LNCaP clone FGC (cell line): ENCODE measurements around the gene MTA1.

Experiments used
- DNase-seq: peaks from one replicate; pipeline ENCODE4 v3.0.0-alpha.2; 2011; ENCODE audit warnings: low read depth
- H3K4me3 ChIP-seq: 2 replicates; pipeline ENCODE4 v1.5.1; 2011; ENCODE audit warnings: mild to moderate bottlenecking, low read depth, low read length, control low read depth
- TF ChIP-seq, protein P1 (sequence below): IDR thresholded peaks from 2 replicates; pipeline ENCODE4 v1.5.1; 2012; ENCODE audit warnings: mild to moderate bottlenecking; ENCODE audit not compliant: control insufficient read depth, insufficient read depth; ENCODE audit errors: extremely low read depth

Gene MTA1

DNA sequence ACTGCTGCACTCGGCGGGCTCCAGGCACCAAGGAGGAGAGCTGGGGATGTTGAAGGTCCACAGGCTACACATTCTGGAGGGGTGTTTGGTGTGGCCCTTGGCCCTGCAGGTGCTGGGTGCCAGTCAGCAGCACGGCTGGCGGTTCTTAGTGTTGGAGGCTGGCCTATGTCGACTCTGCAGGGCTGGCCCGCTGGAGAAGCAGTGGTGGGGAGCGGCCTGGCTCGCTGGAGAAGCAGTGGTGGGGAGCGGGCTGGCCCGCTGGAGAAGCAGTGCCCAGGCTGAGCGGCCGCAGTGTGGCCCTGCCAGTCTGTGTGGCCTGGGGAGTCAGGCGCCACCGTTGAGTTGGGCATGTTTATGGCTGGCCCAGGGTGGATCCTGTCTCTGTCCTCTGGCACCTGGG lies 27.3 kb downstream of the MTA1 start:
- TF ChIP-seq, protein P1, sequence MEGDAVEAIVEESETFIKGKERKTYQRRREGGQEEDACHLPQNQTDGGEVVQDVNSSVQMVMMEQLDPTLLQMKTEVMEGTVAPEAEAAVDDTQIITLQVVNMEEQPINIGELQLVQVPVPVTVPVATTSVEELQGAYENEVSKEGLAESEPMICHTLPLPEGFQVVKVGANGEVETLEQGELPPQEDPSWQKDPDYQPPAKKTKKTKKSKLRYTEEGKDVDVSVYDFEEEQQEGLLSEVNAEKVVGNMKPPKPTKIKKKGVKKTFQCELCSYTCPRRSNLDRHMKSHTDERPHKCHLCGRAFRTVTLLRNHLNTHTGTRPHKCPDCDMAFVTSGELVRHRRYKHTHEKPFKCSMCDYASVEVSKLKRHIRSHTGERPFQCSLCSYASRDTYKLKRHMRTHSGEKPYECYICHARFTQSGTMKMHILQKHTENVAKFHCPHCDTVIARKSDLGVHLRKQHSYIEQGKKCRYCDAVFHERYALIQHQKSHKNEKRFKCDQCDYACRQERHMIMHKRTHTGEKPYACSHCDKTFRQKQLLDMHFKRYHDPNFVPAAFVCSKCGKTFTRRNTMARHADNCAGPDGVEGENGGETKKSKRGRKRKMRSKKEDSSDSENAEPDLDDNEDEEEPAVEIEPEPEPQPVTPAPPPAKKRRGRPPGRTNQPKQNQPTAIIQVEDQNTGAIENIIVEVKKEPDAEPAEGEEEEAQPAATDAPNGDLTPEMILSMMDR: no peak
- H3K4me3 ChIP-seq: no peak overlapping the region
- DNase-seq: no peak

DNA sequence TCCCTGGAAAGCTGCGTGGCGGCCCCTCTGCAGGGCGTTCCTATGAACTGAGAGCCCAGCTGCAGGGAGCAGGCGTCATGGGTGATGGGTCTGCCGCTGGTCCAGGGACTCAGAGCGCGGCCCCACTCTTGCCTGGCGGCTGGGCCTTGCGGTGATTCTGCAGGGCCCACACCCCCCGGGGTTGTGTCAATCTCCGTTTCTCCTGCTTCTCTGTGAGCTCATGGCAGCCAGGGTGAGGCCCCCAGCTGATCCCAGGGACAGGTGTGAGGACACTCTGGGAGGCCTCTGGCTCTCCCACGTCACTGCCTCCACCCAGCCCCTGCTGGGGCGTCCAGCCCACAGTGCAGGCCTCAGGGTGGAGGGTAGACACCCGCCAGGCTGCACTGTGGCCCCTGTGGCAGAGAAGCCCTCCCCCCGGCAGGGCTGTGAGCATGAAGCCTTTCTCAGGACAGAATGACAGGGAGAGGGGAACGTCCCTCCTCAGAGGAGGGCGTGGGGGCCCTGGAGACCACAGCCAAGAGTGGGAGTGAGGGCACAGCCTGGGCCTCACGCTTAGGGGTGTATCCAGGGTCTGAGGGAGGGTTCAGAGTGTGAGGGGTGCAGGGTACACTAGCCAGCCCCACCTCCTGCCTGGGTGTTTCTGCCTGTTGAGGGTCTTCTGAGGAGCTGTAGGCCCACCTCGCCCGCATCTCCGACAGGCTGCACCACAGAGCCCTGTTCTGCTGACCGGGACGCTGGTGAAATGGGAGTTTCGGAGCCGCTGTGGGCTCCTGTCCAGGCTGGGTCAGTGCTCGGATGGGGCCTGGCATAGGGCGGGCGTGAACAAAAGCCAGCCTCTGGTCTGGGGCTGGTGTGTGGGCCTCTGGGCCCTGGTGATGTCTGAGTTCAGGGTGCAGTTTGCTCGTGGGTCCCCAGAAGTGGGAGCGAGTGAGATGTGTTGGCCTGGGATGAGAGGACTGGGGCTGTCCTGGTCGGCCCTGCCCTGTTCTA lies 28.3 kb downstream of the MTA1 start:
- no peak overlapping the region for H3K4me3 ChIP-seq
- no peak for DNase-seq
- TF ChIP-seq, protein P1: no peak

DNA sequence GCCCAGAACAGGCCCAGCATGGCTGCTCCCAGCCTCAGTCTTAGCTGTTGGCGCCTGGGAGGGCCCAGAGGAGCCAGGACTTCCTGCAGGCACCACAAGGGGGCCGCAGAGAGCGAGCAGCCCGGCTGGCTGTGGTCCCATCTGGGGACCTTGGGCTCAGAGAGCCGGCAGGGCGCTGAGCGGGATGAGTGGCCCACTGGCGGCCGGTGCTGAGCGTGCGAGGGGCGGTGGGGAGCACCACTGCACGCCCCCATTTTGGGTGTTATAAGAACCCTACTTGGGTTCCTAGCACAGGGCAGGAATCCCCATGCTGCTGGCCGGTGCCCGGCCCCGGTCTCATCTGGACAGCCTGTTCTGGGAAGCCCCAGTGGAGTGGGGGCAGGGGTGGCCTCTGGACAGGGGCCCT lies 29.1 kb downstream of the MTA1 start:
- no peak for DNase-seq
- no peak overlapping the region for H3K4me3 ChIP-seq
- TF ChIP-seq, protein P1: peak; percentile 71

DNA sequence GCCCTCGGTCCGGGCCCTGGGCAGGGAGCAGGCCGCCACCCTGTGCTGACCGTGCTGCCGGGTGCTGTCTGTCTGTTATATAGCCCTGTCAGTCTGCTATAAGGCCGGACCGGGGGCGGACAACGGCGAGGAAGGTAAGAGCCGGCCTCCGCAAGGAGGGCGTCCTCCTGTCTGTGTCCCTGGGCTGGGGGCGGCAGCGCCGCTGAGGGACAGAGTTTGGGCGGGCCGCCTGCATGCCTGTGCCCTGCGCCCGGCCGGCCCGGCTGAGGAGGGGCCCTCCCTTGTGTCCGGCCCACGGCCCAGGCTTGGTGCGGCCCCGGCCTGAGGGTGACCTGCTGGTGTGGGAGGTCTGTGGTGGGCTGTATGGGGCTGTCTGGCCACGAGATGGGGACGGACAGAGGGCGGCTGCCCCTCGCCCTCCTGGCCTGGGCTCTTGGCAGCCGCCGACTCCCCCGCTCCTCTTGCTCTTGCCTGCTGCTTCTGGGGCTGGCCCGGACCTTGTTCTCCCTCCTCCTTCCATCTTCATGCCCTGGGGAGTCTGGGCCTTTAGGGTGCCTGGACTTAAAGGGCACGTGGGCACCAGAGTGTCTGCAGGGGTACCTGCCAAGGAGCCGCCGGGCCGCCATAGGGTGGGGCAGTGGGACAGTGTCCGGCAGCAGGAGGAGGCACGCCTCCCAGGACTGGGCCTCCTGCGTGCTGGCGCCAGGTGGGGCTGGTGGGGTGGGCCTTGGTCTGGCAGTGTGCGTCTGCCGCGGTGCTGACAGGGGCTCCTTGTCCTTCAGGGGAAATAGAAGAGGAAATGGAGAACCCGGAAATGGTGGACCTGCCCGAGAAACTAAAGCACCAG lies 29.9 kb downstream of the MTA1 start:
- no peak for DNase-seq
- H3K4me3 ChIP-seq: no peak overlapping the region
- TF ChIP-seq, protein P1: no peak

DNA sequence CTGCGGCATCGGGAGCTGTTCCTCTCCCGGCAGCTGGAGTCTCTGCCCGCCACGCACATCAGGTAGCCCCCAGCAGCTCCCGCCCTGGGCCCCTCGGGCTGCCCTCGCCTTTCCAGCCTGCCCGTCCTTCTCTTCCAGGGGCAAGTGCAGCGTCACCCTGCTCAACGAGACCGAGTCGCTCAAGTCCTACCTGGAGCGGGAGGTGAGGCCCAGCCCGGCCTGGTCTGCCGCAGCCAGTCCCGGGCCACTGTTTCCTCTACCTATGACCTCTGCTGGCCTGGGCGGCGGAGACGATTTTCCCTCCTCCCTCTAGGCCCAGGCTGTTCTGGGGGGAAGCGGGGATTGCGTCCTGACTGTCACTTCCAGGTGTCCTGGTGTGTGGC lies 30.5 kb downstream of the MTA1 start:
- no peak for DNase-seq
- TF ChIP-seq, protein P1: no peak
- no peak overlapping the region for H3K4me3 ChIP-seq

DNA sequence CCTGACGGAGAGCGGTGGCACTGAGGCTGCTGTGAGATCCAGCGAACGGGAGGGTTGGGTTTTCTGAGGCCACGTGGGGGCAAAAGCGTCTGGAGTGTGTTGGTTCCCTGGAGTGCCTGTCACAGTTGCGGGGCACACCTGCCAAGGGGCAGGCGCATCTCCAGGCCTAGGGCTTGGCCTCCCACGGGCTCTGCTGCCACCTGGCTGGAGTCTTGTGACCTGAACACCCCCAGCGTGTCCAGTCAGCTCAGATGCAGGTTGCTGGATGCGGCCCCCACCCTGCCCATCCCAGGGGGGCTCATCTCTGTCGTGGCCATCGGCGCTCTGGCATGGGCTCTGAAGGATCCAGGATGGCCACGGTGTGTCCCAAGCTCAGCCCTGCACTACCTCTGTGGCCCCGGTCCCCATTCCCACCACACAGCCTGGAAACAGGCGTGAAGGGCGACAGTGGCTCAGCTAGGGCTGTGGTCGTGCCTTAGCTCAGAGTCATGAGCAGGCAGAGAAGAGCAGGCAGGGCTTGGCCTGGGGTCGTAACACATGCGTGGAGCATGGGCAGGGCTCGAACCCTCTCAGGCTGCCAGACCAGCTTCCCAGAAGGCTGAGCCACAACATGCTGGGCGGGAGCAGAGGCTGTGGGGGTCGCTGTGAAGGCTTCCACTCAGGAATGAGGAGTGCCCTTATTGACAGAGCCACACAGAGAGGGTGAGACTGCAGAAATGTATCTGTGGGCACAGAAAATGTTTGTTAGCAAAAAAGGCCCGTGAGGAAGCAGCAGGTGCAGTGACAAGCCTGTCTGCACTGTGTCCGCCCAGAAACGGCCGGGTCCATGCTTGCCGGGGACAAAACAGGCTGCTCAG lies 31.5 kb downstream of the MTA1 start:
- no peak for DNase-seq

More for the DNA sequence above, 31.5 kb downstream of the MTA1 start:
- TF ChIP-seq, protein P1: no peak
- no peak overlapping the region for H3K4me3 ChIP-seq
